Ishikawa (cell line): Measurements from ENCODE around the gene FNBP1L.

Experiments used
- MAX ChIP-seq: IDR thresholded peaks from 2 replicates; pipeline ENCODE4 v1.6.1; 2012
- RAD21 ChIP-seq: IDR thresholded peaks from 2 replicates; pipeline ENCODE4 v1.6.1; 2012; ENCODE audit warnings: low read depth
- YY1 ChIP-seq: IDR thresholded peaks from 2 replicates; pipeline ENCODE4 v1.6.1; 2012; ENCODE audit warnings: low read depth

- TF ChIP-seq RAD21, result no peak
- no peak for TF ChIP-seq MAX
- TF ChIP-seq YY1, result no peak
Observed at GRCh38 chr1:93495911-93496310, 48.0 kb downstream of the FNBP1L start.
